Smooth muscle cell (in vitro differentiated cells): ENCODE measurements around the gene KCNS3. TPM values are rescaled to one million over a fixed set of nuclear protein-coding genes. Genes with fewer than 3 reads are reported as not detected.

Experiments used
- DNase-seq: peaks from one replicate; lab custom pipeline; 2025; ENCODE audit not compliant: unreplicated experiment; lab: John Stamatoyannopoulos, UW
- H2AFZ ChIP-seq: fragments of 200-600 bp; sonication (generic); 2 replicates; pipeline ENCODE4 v1.6.0; 2016; ENCODE audit warnings: antibody characterized with exemption, low read depth, mild to moderate bottlenecking
- H3F3A ChIP-seq: fragments of 200-600 bp; sonication (generic); 2 replicates; pipeline ENCODE4 v1.6.0; 2017; ENCODE audit warnings: antibody characterized with exemption, low read depth
- H3K27ac ChIP-seq: fragments of 200-600 bp; sonication (generic); 2 replicates; pipeline ENCODE4 v1.5.1; 2016; ENCODE audit warnings: low read depth, mild to moderate bottlenecking
- H3K27me3 ChIP-seq: fragments of 200-600 bp; sonication (generic); 2 replicates; pipeline ENCODE4 v1.6.1; 2016; ENCODE audit warnings: low read depth, mild to moderate bottlenecking
- H3K36me3 ChIP-seq: fragments of 200-600 bp; sonication (generic); 2 replicates; pipeline ENCODE4 v1.5.1; 2016; ENCODE audit warnings: low read depth
- H3K4me1 ChIP-seq: fragments of 200-600 bp; sonication (generic); 2 replicates; pipeline ENCODE4 v1.5.1; 2016; ENCODE audit warnings: low read depth
- H3K4me2 ChIP-seq: fragments of 200-600 bp; sonication (generic); 2 replicates; pipeline ENCODE4 v1.6.0; 2016; ENCODE audit warnings: mild to moderate bottlenecking
- H3K4me3 ChIP-seq: fragments of 200-600 bp; sonication (generic); 2 replicates; pipeline ENCODE4 v1.5.1; 2016; ENCODE audit warnings: mild to moderate bottlenecking
- H3K79me2 ChIP-seq: fragments of 200-600 bp; sonication (generic); 2 replicates; pipeline ENCODE4 v1.6.0; 2016; ENCODE audit warnings: low read depth, mild to moderate bottlenecking
- H3K9ac ChIP-seq: fragments of 200-600 bp; sonication (generic); 2 replicates; pipeline ENCODE4 v1.6.0; 2016; ENCODE audit warnings: low read depth
- H3K9me3 ChIP-seq: fragments of 200-600 bp; sonication (generic); replicated peaks from 2 replicates; pipeline ENCODE4 v1.5.1; 2016; ENCODE audit warnings: low read depth
- H4K20me1 ChIP-seq: fragments of 200-600 bp; sonication (generic); 2 replicates; pipeline ENCODE4 v1.6.0; 2016; ENCODE audit warnings: low read depth
- CTCF ChIP-seq: fragments of 200-600 bp; sonication (generic); IDR thresholded peaks from 2 replicates; pipeline ENCODE4 v1.5.1; 2017; ENCODE audit warnings: borderline replicate concordance, mild to moderate bottlenecking, antibody characterized with exemption; ENCODE audit not compliant: insufficient read depth, poor library complexity, severe bottlenecking
- WGBS: methylation state at CpG from one replicate; pipeline ENCODE4 v1.1.7; 2016; ENCODE audit warnings: low lambda C conversion rate; 5-methylcytosine and 5-hydroxymethylcytosine counted together
- polyA plus RNA-seq: library from polyadenylated mRNA; unstranded; fragments of >200 nt; fragmentation: Nextera tagmentation; extraction: Ambion mirVana; gene quantifications from 2 replicates; pipeline ENCODE4 v1.2.1, GENCODE V29; 2016
- total RNA-seq: library from RNA; depleted of rRNA; stranded (reverse); fragments of >200 nt; gene quantifications from 2 replicates; pipeline ENCODE4 v1.2.3, GENCODE V29; 2014

KCNS3 gene
- total and polyA plus RNA-seq, 2 experiments from 2014 or later: 31.0 to 48.2 TPM

- peaks cover 4% of the 10 kb centered on the region for H3K4me1 ChIP-seq
- no peaks in the 10 kb centered on the region for H3K36me3 ChIP-seq
- H3K9me3 ChIP-seq: no peaks in the 10 kb centered on the region
- peaks cover 10% of the 10 kb centered on the region for H3F3A ChIP-seq
- peak overlapping the region; percentile 56 for H3K27ac ChIP-seq
- no peak overlapping the region for H2AFZ ChIP-seq
- no peaks in the 10 kb centered on the region for H3K27me3 ChIP-seq
- no peaks in the 10 kb centered on the region for H3K79me2 ChIP-seq
- DNase-seq: no peak
- H3K4me2 ChIP-seq: peak overlapping the region; percentile 52
- WGBS: 54% methylated on average over 2 of the region's 2 CpGs
- H3K9ac ChIP-seq: no peak overlapping the region
- no peak overlapping the region for H3K4me3 ChIP-seq
- H4K20me1 ChIP-seq: no peaks in the 10 kb centered on the region
- no peak for TF ChIP-seq CTCF
These were observed 96.9 kb downstream of the KCNS3 start for GRCh38 chr2:17975401-17975800.

- Histone ChIP-seq H3K27me3 (no peaks in the 10 kb centered on the region), H3K79me2 (no peaks in the 10 kb centered on the region), H3F3A (peaks cover 10% of the 10 kb centered on the region), H2AFZ (no peak overlapping the region), H3K4me1 (peaks cover 4% of the 10 kb centered on the region), H3K27ac (peak overlapping the region; percentile 94), H3K9ac (peak overlapping the region; percentile 80), H3K36me3 (no peaks in the 10 kb centered on the region), H3K9me3 (no peaks in the 10 kb centered on the region), H3K4me3 (no peak overlapping the region), H4K20me1 (no peaks in the 10 kb centered on the region), H3K4me2 (peak overlapping the region; percentile 35)
- TF ChIP-seq CTCF: no peak
- no peak for DNase-seq
- 50% methylated on average over 6 of the region's 6 CpGs for WGBS
These were observed 98.6 kb downstream of the KCNS3 start for GRCh38 chr2:17976871-17977746.

GRCh38 chr2:17979707-17980106 lies 101.2 kb downstream of the KCNS3 start:
- TF ChIP-seq CTCF: no peak
- no peak for DNase-seq

GRCh38 chr2:17981936-17982335 lies 103.5 kb downstream of the KCNS3 start:
- no peak overlapping the region for H2AFZ ChIP-seq

More at GRCh38 chr2:17979707-17980106, 101.2 kb downstream of the KCNS3 start:
- no peak overlapping the region for H3K4me3 ChIP-seq
- no peaks in the 10 kb centered on the region for H3K36me3 ChIP-seq
- peaks cover 4% of the 10 kb centered on the region for H3K4me1 ChIP-seq
- no peak overlapping the region for H3K4me2 ChIP-seq
- no peaks in the 10 kb centered on the region for H3K9me3 ChIP-seq
- H3K27ac ChIP-seq: peak overlapping the region; percentile 94
- H2AFZ ChIP-seq: no peak overlapping the region
- H3K27me3 ChIP-seq: no peaks in the 10 kb centered on the region
- H3K9ac ChIP-seq: no peak overlapping the region
- peaks cover 10% of the 10 kb centered on the region for H3F3A ChIP-seq
- no peaks in the 10 kb centered on the region for H3K79me2 ChIP-seq
- H4K20me1 ChIP-seq: no peaks in the 10 kb centered on the region

More at GRCh38 chr2:17981936-17982335, 103.5 kb downstream of the KCNS3 start:
- DNase-seq: no peak
- Histone ChIP-seq H3K4me2 (no peak overlapping the region), H3K4me3 (no peak overlapping the region), H3K4me1 (no peaks in the 10 kb centered on the region), H3K79me2 (no peaks in the 10 kb centered on the region), H3K9ac (no peak overlapping the region), H3F3A (peaks cover 10% of the 10 kb centered on the region), H3K27ac (no peak overlapping the region), H3K27me3 (no peaks in the 10 kb centered on the region), H3K9me3 (no peaks in the 10 kb centered on the region), H3K36me3 (no peaks in the 10 kb centered on the region), H4K20me1 (no peaks in the 10 kb centered on the region)
- WGBS: 94% methylated on average over 3 of the region's 3 CpGs
- no peak for TF ChIP-seq CTCF
